ENCODE results near the gene TLE4.
"Not testable (repeated sequence)": the region's sequence is repeated elsewhere in the genome, so short reads cannot be mapped to it uniquely, and the experiment has no call there.

Gene TLE4

DNA sequence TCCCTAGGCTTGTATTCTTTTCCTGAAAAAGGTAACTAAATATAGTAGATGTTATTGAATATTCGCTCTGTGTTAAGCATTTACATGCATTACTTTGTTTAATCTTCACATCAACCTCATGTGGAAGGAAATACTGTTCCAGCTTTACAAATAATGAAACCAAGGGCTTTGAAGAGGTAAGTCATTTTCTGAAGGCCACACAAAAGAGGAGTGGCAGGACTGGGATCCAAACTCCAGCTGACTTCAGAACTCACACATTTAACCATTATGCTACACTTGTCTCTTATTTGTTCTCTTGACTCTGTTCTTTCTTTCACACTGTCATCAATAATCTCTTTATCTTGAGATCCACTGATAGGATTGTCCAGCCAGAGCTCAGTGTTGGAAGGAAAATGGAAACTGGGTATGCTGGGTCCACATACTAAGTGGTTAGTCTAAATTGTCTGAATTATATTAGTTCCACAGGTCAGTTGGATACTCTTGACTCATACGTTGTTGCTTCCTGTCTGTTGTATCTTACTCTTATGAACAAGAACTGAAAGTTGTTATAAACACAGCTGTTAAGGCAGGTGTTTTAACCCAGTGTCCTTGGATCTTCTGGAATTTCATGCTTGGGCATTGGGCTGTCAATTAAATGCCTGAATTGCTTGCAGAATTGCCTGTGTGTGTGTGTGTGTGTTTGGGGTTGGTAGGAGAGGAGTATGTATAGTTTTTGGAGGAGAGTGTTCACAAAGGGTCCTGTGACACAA, 65.6 kb downstream of the TLE4 start:
- no peak for DNase-seq (ENCODE audit: low spot score)

DNA sequence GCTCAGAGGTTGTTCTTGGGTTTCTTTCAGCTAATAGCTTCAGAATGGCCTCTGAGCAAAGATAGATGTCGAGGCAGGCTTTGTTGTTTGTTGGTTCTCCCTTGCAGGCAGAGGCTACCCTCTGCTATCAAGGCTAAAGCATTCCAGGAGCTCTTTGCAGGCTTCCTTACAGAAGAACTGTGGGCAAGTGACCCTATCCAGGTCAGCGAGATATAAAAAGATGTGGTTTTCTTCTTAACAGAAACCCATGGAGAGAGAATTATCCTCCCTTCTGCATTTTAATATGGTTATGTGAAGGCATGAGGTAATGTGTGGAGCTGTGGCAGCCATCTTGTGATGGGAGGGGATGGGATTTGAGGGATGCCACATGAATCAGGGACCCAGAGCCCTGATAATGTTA, 67.0 kb downstream of the TLE4 start:
- DNase-seq (ENCODE audit: low spot score): no peak

DNA sequence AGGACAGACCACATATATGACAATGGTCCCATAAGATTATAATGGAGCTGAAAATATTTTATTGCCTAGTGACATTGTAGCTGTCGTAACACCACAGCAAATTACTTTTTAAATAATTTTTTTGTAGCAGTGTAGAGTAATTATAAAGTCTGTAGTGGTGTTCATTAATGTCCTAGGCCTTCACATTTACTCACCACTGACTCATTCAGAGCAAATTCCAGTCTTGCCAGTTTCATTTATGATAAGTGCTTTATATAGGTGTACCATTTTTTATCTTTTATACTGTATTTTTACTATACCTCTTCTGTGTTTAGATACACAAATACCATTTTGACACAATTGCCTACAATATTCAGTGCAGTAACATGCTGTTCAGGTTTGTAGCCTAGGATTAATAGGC, 67.6 kb downstream of the TLE4 start:
- no peak for DNase-seq (ENCODE audit: low spot score)

DNA sequence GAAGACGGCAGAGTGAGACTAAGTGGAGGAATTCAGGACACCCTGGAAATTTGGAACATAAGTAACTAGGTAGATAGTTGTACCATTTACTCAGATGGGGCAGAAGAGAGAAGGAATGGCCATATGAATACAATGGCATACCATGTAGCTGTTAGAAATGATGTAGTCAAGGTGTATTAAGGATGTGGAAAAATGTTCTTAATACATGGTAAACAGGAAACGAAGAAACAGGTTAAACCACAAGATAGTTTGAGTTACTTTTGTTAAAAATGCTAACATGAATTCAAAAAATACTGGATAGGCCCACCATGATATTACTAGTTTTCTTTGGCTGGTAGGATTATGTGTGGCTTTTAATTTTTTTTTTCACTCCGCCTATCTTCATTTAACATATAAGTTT, 68.3 kb downstream of the TLE4 start:
- DNase-seq (ENCODE audit: low spot score): not testable (repeated sequence)

DNA sequence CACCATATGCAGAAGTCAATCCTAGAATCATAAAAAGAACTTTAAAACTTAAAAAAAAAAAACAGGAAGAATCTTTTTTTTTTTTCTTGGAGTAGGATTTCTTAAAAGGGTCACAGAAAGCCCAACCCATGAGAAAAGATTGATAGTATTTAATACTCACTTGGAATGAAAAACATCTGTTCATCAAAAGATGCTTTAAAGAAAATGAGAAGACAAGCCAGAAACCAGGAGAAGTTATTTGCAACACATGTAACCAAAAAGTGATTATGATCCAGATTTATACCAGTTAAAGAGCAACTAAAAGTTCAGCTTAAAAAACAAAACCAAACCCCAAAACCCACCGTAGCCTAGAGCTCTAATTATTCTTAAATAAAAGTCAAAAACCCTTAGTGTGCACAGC, 69.3 kb downstream of the TLE4 start:
- no peak for DNase-seq (ENCODE audit: low spot score)

DNA sequence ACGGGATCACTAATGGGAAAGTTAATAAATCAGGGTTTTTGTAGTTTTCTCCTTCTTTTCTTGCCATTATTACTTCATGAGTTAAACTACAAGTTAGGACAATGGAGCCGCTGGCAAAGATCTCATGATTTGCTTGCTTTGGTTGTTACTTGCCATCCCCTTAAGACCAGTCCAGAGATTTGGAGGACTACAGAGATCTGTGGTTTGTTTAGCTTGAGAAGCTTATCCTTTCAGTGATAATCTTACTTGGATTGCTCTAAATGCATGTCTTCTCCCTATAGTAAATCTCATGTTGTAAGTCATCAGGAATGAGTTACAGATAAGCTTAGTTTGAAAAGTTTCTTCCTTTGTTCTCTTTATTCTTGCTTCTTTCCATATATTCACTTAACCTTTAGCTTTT, 70.9 kb downstream of the TLE4 start:
- DNase-seq (ENCODE audit: low spot score): no peak

DNA sequence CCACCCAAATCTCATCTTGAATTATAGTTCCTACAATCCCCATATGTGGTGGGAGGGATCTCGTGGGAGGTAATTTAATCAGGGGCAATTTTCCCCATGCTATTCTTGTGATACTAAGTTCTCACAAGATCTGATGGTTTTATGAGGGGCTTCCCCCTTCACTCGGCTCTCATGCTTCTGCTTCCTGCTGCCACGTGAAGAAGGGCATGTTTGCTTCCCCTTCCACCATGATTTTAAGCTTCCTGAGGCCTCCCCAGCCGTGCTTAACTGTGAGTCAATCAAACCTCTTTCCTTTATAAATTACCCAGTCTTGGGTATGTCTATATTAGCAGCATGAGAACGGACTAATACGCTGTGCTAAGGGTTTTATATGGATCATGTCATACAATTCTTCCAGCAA, 72.3 kb downstream of the TLE4 start:
- DNase-seq (ENCODE audit: low spot score): no peak

DNA sequence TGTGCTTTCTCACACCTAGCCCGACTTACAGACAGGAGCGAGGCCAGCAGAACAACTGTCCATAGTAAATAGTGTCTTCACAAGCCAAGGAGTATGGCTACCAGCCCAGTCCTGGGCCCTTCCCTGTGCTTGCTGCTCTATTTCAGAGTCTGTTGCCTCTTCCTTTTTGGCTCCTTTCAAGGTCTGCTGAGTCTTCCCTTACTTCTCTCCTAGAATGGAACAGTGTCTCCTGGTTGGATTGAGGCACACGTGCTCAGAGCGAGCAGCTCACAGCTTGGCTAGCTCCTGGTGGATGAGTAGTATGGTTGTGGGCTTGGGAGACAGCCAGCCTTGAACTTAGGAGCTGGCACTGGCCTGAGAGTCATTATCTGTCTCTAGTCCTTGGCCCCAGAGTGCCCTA, 72.8 kb downstream of the TLE4 start:
- DNase-seq (ENCODE audit: low spot score): no peak

DNA sequence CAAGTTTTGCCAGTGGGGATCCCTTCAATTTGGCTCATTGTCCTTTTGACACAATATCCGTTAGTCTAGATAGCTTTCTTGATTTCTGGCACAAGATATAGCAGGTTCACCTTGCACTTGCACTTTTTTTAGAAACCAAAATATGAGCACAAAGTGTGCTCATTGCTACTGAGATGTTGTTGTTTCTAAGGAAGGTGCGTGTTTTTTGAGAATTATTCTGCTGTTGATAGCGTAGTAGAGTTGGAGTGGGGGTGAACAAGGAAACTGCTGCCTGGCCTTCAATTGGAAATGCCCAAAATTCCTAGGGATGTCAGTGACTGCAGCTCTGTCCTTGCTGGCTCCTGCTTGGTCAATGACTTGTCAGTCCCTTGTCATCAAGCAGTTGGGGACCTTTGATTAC, 73.3 kb downstream of the TLE4 start:
- DNase-seq (ENCODE audit: low spot score): no peak

DNA sequence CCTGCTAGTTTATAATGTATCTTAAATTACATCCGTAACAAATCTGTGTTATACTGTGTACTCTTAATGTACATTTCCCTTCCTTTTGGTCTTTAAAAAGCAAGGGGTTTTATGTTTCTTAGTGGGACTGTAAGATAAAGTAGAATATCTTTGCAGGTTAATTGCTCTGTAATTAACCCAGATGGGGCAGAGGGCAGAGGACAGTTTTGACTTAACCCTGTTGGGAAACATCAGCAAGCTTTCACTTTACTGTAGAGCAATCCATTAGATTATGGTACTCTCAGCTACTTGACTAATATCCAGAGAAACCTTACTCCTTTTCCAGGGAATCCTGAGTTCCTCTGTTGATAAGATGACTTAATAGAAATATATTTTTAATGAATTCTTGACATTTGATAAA, 74.3 kb downstream of the TLE4 start:
- DNase-seq (ENCODE audit: low spot score): no peak

DNA sequence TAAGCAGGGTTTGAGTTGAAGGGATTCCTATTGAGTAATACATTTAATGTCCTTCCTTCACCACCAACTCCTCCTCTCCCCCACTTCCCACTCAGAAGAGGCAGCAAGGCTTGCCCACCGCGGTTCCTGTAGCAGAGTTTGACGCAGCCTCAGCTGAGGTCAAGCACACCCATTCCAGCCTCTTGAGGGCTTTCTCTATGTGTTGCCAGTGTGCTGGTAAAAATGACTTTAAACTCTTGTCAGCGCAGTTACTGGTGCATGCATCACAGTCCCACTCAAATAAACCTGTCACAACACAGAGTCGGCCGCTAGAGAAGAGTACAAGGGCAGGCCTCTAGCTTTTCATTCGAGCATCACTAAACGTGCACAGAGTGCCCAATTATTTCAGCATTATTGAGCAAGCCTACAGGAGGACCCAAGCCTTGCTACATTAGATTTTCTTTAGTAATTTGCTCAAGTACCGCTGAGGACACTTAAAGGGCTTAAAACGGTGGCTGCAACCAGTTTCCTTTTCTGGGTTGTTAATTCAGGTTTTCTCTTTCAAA, 79.6 kb downstream of the TLE4 start:
- no peak for DNase-seq (ENCODE audit: low spot score)

DNA sequence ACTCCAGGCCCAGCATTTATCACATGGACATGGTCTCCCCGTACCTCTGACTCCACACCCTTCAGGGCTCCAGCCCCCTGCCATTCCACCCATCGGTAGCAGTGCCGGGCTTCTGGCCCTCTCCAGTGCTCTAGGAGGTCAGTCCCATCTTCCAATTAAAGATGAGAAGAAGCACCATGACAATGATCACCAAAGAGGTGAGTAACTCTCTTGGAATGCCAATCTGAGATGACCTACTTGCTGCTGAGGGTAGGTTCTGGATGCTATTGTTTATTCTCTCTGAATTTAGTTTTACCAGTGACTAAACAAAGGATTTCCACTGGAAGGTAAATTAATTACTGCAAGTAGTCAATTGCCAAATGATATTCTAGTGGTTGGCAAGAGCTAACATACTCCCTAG, 80.8 kb downstream of the TLE4 start:
- no peak for DNase-seq (ENCODE audit: low spot score)

DNA sequence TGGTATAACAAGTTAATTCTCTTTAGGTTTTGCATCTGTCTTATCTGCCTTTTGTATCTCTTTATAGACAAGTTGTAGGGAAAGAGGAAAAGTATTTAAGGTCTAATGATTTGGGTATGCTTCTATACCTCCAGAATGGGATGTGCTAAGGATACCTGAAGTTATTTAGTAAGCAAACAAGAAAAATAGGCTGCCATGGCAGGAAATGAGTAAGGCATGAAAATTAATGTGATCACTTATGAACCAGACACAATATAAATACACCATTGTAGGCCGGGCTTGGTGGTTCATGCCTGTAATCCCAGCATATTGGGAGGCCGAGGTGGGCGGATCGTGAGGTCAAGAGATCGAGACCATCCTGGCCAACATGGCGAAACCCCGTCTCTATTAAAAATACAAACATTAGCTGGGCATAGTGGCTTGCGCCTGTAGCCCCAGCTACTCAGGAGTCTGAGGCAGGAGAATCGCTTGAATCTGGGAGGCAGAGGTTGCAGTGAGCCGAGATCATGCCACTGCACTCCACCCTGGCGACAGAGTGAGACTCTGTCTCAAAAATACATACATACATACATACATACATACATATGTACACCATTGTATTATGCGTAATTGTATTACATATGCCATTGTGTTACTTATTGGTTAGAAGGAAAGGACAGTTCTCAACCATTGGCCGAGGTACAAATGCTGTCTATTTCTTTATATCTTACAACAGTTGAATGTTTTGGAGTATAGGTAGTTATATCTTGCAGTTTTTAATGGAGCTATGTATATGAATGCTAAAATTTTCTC, 83.0 kb downstream of the TLE4 start:
- DNase-seq (ENCODE audit: low spot score): not testable (repeated sequence)

DNA sequence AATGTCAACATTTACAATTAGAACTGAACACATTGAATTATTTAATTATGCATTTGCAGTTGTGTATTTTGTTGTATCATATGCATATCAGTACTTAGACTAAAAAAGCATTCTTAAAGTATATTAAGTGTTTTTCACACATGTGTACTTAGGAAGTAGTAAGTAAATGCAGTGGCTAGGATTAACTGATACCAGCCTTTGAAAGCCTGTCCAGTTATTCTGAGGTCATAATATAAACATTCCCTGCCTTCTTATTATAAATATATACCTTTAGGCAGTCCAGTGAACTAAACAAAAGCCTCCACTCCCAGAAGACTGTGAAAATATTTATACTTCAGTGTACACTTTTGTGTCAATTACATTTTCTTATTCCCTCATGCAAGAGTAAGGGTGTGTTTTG, 83.8 kb downstream of the TLE4 start:
- DNase-seq (ENCODE audit: low spot score): no peak

DNA sequence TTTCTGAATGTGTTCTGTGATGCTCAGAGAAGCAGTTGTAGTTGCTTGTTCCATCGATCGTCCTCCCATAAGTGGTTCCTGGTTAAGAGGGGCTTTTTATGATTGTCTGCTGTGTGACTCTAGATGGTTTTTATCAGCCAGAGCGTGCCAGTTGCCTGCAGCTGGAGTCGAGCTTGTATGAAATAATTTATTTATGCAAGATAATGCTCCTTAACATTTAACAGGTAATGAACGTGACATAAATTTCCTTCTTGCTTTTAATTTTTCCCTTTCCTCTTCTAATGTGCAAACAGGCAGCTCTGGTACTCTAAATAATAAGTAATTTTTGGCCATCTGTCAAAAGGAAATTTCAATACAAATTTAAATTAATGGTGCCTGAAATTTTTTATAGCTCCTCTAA, 84.4 kb downstream of the TLE4 start:
- no peak for DNase-seq (ENCODE audit: low spot score)

DNA sequence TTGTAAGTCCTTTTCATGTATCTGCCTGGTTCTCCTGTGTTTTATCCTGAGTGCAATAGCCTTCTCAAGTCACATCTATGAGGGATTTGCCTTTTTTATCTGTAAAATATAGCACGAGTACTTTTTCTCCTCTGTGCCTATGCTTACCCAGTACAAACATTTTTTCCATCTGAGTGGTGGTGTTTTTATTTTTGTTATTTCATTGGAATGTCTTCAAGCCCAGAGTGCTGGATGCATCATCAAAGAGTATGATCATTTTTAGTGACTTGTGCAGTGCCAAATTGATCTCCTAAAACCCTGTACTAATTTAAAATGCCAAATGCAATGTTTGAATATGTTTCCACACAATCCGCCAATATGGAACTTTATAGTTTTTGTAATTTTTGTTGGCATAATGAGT, 86.1 kb downstream of the TLE4 start:
- no peak for DNase-seq (ENCODE audit: low spot score)

DNA sequence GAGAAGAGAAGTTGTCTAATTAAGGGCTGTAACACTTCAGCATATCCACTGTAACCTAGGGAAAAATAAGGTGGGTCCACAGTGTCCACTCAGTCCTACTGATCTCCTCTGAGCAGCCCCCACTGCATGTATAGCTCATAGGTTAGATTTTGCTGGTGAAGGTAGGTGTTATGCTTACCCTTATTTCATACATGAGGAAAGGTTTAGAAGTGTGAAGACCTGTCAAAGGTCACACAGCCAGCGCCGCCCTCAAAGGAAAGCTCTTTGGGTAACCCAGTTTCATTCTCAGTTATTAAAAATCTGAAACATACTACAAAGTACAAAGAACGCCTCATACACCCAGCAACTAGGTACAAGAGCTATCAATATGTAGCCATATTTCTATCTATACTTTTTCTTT, 87.2 kb downstream of the TLE4 start:
- DNase-seq (ENCODE audit: low spot score): no peak

DNA sequence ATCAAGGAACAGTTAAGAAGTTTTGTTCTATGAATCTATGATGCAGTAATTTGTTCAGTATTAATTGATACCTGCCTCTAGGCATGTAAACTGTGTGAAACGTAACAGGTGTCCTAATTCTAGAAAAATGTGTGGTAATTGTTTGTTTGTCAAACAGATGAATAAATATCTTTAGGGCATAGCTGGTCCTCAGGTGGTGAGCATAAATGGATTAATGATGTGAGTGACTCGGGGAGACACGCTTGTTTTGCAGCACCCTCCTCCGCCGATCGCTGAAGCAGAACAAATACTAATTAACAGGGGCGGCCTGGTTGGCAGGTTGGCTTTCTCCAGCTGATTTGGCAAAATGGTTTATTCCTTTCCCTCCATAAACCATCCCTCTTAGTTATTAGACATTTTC, 88.8 kb downstream of the TLE4 start:
- DNase-seq (ENCODE audit: low spot score): no peak

DNA sequence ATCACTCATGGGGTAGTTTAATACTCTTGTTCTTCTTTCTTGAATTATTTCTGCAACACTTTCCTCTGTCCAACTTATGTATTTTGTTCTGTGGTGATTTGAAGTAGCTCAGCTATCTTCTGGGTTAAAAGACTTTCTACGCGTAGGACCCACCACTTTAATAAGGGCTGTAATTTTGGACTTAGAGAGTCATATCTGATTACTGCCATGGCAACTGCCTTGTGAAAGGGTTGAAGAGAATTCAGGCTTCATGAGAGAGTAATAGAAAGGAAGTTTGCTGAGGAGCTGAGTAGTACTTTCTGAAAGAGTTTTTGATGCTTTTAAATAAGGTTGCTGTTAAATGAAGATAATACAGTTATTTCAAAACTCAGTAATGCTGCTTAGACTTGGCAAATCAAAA, 89.5 kb downstream of the TLE4 start:
- no peak for DNase-seq (ENCODE audit: low spot score)

DNA sequence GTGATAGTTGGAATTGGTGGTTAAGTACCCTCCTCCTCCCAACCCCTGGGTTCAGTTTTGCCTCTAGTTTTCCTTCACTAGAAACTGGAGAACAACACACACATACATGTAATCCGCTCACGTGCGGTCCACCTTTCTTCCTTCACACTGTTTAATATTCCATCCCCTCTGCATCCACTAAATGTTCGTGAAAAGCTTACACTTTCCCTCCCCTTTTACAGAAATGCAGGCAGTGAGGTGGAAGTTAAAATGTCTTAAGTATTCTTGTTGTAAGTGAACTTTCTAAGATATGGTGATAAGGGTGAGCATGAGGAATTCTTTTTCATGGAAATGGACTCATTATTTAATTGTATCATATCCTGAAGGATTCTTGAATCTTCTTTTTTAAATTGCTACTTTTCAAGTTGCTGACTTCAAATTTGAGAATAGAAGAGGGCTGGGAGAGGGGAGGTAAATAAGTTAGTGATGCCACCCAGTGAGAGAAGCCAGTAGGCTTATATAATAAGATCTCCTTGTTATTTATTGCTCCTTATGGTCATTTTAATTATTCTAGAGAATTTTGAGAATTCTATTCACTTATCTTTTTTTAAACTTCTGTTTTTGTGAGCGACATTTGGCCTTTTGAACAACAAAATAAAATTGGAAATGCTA, 90.2 kb downstream of the TLE4 start:
- DNase-seq (ENCODE audit: low spot score): no peak

DNA sequence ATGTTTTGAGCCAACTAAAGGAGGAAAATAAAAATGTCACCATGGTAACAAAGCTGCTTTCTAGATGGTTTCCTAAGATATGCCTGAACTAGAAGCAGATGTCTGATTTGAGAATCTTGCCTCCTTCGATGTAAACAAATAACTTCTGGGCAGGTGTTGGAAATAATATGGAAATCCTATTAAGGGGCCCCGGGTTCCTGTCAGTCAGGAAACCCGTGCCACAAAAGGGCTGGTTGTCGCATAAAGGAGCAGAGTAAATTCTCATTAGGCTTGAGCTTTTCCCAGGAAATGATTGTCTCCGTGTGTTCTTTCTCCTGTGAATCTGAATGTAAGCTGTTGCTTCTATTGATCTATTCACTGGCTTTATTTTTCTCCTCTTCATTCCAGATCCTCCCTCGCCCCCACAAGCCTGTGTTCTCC, 90.8 kb downstream of the TLE4 start:
- DNase-seq (ENCODE audit: low spot score): no peak

DNA sequence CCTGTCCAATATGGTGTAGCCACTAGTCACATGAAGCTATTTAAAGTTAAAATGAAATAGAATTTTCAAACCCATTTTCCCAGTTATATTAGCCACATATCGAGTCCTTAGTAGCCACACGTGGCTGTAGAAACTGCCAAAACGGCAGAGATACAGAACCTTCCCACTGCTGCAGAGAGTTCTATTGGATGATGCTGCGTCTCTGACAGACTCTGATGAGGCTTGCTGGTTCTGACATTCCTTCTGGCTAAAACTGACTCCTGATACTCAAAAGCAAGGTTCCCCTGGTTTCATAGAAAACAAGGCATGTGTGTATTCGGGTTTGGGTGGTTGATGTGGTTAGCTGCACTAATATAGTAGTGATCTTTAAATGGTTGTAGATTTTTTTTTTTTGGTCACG, 91.5 kb downstream of the TLE4 start:
- DNase-seq (ENCODE audit: low spot score): no peak

DNA sequence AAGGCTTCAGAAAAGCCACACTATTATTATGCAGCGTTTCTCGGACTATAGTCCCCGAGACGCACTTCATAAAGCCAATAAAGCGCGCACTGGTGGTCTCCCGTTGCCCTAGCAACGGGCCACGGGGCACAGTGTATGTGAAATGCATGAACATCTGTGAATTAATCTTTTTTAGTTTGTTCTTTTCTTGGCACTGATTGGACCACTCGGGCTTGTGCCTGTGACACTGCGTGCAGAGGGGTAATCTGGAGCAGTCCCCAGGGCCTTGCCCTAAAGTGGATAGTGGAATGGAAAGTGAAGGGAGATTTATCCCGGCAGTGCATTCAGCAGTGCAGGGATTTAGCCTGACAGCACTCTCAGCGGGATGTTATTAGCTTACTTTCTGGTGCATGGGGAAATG, 92.1 kb downstream of the TLE4 start:
- DNase-seq (ENCODE audit: low spot score): no peak
